GM19467 (cell line): ENCODE measurements around the gene CEP350.

ENCODE experiments used
- ATAC-seq: cut with Tn5 transposase; IDR thresholded peaks from one replicate; pipeline ENCODE4 v1.9.1; 2021; ENCODE audit warnings: mild to moderate bottlenecking, moderate library complexity; ENCODE audit not compliant: unreplicated experiment

The CEP350 gene, protein sequence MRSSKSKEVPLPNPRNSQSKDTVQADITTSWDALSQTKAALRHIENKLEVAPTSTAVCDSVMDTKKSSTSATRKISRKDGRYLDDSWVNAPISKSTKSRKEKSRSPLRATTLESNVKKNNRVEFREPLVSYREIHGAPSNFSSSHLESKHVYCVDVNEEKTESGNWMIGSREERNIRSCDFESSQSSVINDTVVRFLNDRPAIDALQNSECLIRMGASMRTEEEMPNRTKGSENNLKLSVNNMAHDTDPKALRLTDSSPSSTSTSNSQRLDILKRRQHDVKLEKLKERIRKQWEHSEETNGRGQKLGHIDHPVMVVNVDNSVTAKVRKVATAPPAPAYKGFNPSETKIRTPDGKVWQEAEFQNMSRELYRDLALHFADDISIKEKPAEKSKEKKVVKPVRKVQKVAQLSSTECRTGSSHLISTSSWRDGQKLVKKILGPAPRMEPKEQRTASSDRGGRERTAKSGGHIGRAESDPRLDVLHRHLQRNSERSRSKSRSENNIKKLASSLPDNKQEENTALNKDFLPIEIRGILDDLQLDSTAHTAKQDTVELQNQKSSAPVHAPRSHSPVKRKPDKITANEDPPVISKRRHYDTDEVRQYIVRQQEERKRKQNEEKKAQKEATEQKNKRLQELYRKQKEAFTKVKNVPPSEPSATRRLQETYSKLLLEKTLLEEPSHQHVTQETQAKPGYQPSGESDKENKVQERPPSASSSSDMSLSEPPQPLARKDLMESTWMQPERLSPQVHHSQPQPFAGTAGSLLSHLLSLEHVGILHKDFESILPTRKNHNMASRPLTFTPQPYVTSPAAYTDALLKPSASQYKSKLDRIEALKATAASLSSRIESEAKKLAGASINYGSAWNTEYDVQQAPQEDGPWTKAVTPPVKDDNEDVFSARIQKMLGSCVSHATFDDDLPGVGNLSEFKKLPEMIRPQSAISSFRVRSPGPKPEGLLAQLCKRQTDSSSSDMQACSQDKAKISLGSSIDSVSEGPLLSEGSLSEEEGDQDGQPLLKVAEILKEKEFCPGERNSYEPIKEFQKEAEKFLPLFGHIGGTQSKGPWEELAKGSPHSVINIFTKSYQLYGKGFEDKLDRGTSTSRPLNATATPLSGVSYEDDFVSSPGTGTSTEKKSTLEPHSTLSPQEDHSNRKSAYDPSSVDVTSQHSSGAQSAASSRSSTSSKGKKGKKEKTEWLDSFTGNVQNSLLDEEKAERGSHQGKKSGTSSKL (N-terminal part only)

DNA sequence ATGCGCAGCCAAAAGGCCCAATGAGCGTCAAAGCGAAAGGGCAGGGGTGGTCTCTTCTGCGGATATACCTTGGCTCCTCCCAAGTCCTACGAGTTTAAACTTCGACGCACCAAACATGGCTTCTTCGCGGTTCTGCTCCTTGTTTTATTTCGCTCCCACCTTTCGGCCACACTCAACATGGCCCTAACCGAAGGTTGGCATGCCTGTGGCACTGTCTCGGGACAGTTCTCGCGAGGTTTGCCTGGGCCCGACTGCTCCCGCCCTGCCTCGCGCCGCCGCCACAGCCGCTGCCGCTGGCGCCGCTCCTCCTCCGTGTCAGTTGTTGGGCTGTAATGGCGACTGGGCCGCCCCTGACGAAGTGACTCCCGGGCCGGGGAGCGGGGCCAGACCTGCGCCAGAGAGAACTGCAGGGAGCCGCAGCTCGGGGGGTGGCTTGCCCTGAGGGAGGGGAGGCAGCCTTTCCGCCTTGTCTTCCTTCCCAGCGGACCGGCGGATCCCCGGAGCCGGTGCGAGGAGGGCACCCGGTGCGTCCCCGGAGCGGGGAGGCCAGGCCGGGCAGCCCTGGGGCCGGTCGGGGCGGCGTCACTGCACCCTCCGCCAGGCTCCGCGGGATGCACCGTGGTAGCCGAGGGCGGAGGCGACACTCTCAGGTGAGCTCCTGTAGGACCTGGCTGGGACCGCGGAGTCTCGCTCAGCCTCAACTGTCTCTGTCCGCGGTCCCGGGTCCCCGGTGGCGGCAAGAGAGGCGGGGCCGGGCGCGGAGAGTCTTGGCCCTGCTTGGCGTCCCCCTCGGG, at the start of gene CEP350:
CEP350 (plus strand) TSS at position 318 of the 794 bp plus-strand sequence. CDS start 31,372 bp downstream, outside the sequence.
- ATAC-seq: peak; percentile 92

DNA sequence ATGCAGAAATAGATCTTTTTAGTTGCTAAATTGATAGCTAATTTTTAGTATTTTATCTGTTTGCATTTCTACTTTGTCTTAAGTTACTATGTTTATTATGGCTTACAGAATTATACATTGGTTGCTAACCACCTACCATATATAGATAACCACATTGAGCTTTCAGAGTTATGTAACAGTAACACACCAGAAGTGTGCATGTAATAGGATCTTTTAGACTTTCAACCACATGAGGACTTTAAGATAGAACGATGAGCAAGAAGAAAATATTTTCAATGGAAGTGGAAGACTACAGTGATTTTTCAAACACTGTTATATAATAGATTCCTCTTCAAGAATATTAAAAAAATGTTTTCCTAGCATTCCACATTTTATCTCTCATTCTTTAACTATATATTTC, 43.7 kb upstream of the CEP350 start:
- no peak for ATAC-seq

DNA sequence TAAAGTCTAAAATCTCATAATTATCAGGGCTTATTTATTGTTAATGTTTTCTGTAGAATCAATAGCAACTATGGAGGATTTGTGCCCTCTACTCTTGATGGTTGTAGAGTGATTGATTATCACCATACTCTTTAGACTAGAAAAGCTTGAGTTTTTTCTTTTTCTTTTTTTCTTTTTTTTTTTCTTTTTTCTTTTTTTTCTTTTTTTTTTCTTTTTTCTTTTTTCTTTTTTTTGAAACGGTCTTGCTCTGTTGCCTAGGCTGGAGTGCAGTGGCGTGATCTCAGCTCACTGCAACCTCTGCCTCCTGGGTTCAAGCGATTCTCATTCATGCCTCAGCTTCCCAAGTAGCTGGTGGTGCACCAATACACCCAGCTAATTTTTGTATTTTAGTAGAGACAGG, 42.8 kb upstream of the CEP350 start:
- ATAC-seq: no peak

DNA sequence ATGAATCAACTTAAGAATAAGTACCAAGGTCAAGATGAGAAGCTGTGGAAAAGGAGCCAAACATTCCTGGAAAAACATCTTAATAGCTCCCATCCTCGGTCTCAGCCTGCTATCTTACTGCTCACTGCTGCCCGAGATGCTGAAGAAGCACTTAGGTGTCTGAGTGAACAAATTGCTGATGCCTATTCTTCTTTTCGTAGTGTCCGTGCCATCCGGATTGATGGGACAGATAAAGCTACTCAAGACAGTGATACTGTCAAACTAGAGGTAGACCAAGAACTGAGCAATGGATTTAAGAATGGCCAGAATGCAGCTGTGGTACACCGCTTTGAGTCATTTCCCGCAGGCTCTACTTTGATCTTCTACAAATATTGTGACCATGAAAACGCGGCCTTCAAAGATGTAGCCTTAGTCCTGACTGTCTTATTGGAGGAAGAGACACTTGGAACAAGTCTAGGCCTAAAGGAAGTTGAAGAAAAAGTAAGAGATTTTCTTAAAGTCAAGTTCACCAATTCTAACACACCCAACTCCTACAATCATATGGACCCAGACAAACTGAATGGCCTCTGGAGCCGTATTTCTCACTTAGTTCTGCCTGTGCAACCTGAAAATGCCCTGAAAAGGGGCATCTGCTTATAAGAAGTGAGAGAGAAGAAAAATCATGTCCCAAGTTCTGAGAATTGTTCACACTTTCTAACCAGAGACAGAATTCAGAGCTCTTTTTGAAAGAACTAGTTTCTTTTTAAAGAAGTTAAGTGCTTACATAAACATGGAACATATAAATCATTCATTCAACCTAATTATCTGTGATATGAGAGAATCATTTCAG, 36.8 kb upstream of the CEP350 start:
- no peak for ATAC-seq

DNA sequence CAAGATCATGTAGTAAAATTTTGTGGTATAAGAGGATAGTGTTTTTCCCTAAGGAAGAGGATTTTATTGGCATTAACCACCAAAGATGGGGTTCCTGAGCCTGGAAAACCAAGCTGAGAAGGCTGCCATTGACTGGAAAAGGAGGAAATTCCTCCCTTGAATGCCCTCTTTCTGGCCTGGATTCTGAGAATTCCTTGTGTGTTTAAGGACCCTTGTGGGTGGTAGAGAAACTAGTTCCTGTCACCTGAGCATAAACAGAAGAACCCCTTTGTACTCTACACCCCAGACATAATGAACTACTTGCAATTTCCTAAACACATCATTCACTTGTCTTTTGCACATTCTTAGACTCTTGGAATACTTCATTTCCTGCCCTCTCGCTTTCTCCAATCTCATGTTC, 33.1 kb upstream of the CEP350 start:
- no peak for ATAC-seq

DNA sequence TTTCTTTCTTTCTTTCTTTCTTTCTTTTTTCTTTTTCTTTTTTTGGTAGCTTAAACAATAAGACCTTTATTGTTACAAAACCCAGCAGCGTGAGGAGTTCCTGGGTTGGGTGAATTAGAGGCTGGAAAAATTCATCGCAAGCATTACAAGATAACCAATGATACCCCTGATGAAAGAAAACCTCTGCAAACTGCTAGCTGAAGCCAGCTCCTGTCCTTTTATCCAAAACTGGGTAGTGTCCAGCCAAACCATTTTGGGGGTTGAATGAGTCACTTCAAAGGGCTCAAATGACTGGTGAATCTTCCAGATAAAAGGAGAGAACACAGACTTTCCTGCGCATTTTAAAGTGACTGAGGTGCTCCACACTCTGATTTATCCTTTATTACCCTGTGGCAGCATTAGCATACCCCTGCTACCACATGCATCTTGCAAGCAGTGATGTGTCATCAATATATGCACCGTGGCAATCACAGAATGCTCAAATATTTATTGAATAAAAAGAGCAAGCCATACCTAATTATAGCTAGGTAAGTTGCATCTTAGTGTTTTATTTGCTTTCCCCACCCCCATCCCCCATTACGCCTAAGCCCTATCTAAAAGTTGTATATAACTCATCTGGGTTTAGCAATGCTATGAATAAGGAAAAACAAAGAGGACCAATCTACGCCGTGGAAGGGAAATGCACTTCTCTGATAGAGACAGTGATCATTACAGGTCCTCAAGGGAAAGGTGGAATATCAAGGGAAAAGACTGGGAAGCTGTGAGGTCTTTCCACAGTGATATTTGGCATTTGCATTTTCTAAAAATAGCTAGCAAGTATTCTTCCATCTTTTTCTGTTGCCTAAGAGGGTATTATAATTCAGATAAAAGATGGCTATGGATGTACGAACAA, 32.4 kb upstream of the CEP350 start:
- ATAC-seq: no peak

DNA sequence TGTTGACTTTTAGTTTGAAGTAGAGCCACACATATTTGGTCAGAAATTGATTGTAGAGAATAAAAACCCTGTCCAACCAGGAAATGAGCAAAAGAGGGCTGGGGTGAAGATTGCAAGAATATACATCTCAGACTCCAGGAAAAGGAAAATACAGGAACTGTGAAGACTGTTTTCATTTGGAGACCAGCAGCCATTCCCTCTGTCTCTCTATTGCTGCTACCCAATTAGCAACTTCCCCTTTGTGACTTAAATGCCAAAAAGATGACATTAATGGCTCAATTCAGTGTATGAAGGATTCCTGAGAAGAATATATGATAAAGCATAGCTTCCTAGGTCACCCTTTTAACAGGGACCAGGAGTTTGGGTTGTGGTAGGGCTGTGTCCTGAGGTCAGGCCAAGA, 31.6 kb upstream of the CEP350 start:
- no peak for ATAC-seq

DNA sequence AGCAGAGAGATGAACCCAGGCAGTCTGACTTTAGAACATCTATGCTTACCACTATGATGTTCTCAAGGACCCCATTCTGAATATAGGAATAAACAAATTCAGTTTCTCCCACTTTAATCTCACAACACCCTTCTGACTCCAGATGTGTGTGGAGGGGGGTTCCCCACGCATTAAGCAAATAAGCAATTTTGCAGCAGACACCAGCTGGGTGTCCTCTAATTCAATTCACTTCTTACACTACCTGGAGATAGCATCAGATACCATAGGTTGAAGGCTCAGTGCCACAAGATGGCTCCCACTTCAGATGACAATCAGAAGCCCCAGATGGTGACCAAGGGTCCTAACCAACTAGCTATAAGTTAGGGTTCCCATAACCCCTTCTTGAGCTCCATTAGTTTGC, 30.3 kb upstream of the CEP350 start:
- no peak for ATAC-seq

DNA sequence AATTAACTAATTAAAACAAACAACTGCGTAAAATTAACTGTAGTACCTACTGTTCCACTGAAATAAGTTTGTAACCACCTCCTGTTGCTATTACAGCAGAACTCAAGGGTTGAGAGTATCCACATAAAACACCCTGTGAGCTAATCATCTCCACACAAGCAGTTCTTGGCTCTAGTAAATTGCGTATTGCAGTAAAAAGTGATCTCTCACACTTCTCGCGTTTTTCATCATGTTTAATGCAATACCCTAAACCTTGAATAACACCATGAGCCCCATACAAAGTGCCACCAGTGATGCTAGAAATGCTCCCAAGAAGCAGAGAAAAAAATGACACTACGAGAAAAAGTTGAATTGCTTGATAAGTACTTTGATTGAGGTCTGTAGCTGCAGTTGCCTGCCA, 29.3 kb upstream of the CEP350 start:
- no peak for ATAC-seq

DNA sequence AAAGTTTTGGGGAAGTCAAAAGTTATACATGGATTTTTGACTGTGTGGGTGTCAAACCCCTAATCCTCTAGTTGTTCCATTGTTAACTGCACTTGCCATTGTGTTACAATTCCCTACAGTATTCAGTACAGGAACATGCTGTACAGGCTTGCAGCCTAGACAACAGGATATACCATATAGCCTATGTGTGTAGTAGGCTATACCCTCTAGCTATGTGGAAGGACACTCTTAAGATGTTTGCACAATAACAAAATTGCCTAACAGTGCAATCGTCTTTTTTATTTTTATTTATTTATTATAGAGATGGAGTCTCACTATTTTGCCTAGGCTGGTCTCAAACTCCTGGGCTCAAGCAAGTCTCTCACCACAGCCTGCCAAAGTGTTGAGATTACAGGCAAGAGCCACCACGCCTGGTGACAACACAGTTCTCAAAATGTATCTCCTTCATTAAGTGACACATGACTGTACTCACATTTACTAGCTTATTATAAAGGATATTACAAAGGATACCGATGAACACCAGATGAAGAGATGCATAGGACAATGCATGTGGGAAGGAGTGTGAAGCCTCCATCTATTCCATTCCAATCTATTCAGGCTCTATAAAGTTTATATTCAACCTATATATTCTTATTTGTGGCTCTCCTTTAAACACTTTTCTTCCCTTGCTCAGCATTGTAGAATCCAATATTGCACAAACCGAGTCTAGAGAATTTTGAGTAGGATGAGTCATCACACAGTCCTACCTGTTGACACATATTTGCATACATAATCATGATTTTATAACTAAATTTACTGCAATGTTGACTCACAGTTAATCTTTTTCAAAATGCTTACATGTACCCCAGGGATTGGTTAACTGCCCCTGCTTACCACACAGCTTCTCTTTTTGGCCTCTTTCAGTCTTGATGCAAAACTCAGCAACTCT, 28.4 kb upstream of the CEP350 start:
- no peak for ATAC-seq

DNA sequence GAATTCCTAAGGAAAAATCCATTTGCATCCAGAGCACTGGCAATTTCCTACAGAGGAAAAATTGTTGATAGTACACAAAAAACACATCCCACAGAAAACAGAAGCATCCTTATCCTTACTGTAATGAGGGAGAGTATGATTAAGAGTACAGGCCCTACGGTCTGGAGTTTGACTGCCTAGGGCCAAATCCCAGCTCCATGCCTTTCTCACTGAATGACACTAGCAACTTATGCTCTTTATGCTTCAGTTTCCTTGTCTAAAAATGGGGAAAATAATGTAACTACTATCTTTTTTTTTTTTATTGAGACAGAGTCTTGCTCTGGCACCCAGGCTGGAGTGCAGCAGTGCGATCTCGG, 27.8 kb upstream of the CEP350 start:
- no peak for ATAC-seq

DNA sequence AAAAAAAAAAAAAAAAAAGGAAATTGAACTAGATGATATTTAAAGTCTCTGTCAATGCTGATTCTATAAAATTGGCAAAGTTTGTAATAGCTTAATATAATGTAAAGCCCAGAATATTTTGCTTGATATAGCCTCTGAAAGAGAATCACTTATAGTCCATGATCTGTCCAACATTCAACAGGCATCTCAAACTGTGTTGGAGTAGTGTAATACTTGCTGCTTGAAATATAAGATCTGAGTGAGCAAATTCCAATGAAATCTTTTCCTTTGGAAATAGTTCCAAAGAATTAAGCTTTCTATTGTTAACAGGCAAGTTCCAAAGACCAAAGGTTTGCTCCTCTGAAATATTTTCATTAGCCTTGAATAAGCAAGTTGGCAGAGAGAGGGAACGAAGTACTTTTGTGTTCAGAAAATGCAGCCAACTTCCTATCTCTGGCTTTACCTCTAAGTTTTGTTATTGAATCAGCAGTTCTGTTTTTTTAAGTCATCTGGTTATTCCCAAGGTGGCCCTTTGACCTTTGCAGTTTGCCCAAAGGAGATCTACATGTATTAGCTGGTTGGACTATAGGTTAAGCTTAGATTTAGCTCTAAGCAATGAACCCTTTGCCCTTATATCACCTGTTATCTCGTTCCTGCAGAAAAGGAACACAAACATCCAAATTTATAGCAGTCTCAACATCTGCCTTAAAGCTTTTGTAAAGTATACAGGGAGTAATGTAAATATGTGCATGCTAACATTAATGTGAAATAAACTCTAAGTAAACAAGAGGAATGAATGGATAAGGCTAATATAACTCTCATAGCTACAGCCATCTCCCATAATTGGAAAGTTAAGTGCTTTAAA, 24.4 kb upstream of the CEP350 start:
- ATAC-seq: no peak

DNA sequence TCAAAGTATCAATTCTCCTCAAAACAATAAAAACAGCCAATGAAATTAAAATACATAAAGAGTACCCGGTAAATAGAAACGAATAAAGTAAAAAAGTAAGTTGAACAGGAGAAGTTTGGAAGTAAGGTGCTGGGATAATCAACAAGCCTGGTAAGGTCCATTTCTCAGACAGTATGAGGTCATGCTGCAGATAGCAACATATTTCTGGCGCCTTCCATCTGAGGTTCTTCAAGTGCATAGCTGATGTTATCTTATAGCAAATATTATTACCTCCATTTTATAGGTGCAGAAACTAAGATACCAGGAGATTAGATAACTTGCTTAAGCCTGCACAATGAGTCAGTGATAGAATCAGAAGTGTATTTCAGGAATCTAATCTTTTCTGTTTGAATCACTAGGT, 23.7 kb upstream of the CEP350 start:
- ATAC-seq: no peak

DNA sequence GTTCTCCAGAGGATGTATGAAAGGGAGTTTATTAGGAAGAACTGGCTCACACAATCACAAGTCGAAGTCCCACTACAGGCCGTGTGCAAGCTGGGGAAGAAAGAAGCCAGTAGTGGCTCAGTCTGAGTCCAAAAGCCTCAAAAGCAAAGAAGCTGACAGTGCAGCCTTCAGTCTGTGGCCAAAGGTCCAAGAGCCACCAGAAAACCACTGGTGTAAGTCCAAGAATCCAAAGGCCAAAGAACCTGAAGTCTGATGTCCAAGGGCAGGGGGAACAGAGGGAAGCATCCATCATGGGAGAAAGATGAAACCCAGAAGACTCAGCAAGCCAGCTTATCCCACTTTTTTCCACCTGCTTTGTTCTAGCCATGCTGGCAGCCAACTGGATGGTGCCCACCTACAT, 21.4 kb upstream of the CEP350 start:
- ATAC-seq: no peak

DNA sequence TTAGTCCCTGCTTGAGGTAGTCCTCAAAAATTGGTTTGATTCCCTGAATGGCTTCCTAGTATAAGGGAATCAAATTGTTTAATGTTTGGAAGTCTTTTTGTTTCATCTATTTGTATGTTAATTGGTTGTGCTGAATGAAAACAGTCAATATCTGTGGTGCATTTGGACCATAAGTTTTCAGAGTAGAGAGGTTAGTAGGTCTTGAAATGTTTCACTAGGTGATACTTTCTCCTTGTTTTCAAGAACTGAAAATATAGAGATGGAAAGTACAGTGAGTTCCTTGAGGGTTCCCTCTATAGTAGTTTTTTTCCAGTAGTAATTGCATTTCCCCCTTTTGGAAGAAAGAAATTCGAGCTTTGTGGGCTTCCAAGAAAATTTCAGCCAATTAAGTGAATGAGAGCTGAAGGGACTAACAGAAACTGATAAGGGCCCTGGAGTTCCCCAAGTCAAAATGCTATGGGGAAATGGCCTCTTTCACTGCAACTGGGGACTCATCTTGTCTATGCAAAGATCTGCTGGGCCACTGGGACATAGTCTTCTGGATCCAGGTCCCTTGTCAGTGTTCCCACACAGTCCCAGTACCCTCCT, 18.6 kb upstream of the CEP350 start:
- ATAC-seq: no peak

DNA sequence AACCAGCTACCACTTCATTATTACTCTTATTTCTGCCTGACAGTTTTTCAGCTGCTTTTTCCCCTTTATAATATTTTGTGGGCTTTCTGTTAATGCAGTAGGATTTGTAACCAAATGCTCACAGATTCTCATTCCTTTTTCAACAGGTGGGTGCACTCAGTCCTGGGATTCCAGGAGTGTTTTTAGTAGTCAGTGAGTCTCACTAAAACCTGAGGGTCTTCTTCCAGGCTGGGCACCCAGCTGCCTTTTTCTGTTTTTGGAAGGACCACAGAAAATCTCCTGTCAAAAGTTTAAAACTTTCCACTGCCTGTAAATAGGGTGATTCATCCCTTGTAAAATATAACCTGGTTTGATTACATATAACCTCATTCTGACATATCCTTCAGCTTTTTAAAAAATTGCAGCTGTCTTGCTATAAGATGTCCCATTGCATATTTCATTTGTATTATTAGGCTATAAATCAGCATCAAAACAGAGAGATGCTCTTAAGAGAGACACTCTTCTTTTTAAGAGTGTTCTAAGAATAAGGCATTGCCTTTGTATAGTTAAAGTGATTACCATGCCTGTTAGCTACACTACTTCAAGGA, 16.8 kb upstream of the CEP350 start:
- no peak for ATAC-seq
